ENCODE measurements around the gene ADH7.

Gene ADH7

GRCh38 chr4:99447079-99447478 is 11.9 kb upstream of the ADH7 start:
- H4K20me1 ChIP-seq (ENCODE audit: insufficient read depth, low read length) = no peaks in the 10 kb centered on the region
- no peak overlapping the region for H3K4me3 ChIP-seq (ENCODE audit: low read depth, low read length, poor library complexity, severe bottlenecking)
- no peaks in the 10 kb centered on the region for H3K9me2 ChIP-seq (ENCODE audit: low read depth, low read length)
- H3K9me3 ChIP-seq (ENCODE audit: low read length) = no peaks in the 10 kb centered on the region
- no peaks in the 10 kb centered on the region for H3K79me2 ChIP-seq (ENCODE audit: insufficient read depth, low read length)
- H3K27ac ChIP-seq (ENCODE audit: low read depth, low read length, poor library complexity, severe bottlenecking) = no peak overlapping the region
- no peaks in the 10 kb centered on the region for H3K36me3 ChIP-seq (ENCODE audit: insufficient read depth, low read length)
- H3F3A ChIP-seq (ENCODE audit: insufficient read depth, low read length) = no peaks in the 10 kb centered on the region
- no peak overlapping the region for H3K4me2 ChIP-seq (ENCODE audit: low read length)
- no peaks in the 10 kb centered on the region for H3K4me1 ChIP-seq (ENCODE audit: insufficient read depth, low read length, severe bottlenecking)
- H3K27me3 ChIP-seq (ENCODE audit: insufficient read depth, low read length) = no peaks in the 10 kb centered on the region
- no peak for TF ChIP-seq EZH2 (IDR thresholded peaks at IDR 0.05; ENCODE audit: borderline replicate concordance, low read length)
- TF ChIP-seq, protein P1, sequence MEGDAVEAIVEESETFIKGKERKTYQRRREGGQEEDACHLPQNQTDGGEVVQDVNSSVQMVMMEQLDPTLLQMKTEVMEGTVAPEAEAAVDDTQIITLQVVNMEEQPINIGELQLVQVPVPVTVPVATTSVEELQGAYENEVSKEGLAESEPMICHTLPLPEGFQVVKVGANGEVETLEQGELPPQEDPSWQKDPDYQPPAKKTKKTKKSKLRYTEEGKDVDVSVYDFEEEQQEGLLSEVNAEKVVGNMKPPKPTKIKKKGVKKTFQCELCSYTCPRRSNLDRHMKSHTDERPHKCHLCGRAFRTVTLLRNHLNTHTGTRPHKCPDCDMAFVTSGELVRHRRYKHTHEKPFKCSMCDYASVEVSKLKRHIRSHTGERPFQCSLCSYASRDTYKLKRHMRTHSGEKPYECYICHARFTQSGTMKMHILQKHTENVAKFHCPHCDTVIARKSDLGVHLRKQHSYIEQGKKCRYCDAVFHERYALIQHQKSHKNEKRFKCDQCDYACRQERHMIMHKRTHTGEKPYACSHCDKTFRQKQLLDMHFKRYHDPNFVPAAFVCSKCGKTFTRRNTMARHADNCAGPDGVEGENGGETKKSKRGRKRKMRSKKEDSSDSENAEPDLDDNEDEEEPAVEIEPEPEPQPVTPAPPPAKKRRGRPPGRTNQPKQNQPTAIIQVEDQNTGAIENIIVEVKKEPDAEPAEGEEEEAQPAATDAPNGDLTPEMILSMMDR (IDR thresholded peaks at IDR 0.05; ENCODE audit: low read length) = no peak
- H2AFZ ChIP-seq (ENCODE audit: low read length) = no peak overlapping the region
- H3K9ac ChIP-seq (ENCODE audit: low read length) = no peak overlapping the region

- Histone ChIP-seq H3K4me1 (ENCODE audit: insufficient read depth, low read length, severe bottlenecking) (no peaks in the 10 kb centered on the region), H3K4me3 (ENCODE audit: low read depth, low read length, poor library complexity, severe bottlenecking) (no peak overlapping the region), H2AFZ (ENCODE audit: low read length) (no peak overlapping the region), H3K79me2 (ENCODE audit: insufficient read depth, low read length) (no peaks in the 10 kb centered on the region), H3K4me2 (ENCODE audit: low read length) (no peak overlapping the region), H3K27me3 (ENCODE audit: insufficient read depth, low read length) (no peaks in the 10 kb centered on the region), H3K9me2 (ENCODE audit: low read depth, low read length) (no peaks in the 10 kb centered on the region), H3K9me3 (ENCODE audit: low read length) (no peaks in the 10 kb centered on the region), H3F3A (ENCODE audit: insufficient read depth, low read length) (no peaks in the 10 kb centered on the region), H3K36me3 (ENCODE audit: insufficient read depth, low read length) (no peaks in the 10 kb centered on the region), H4K20me1 (ENCODE audit: insufficient read depth, low read length) (no peaks in the 10 kb centered on the region), H3K27ac (ENCODE audit: low read depth, low read length, poor library complexity, severe bottlenecking) (no peak overlapping the region), H3K9ac (ENCODE audit: low read length) (no peak overlapping the region)
- no peak for TF ChIP-seq EZH2 (IDR thresholded peaks at IDR 0.05; ENCODE audit: borderline replicate concordance, low read length)
- TF ChIP-seq, protein P1 (IDR thresholded peaks at IDR 0.05; ENCODE audit: low read length) = no peak
These were observed 3.3 kb upstream of the ADH7 start for GRCh38 chr4:99438405-99438780.

DNA sequence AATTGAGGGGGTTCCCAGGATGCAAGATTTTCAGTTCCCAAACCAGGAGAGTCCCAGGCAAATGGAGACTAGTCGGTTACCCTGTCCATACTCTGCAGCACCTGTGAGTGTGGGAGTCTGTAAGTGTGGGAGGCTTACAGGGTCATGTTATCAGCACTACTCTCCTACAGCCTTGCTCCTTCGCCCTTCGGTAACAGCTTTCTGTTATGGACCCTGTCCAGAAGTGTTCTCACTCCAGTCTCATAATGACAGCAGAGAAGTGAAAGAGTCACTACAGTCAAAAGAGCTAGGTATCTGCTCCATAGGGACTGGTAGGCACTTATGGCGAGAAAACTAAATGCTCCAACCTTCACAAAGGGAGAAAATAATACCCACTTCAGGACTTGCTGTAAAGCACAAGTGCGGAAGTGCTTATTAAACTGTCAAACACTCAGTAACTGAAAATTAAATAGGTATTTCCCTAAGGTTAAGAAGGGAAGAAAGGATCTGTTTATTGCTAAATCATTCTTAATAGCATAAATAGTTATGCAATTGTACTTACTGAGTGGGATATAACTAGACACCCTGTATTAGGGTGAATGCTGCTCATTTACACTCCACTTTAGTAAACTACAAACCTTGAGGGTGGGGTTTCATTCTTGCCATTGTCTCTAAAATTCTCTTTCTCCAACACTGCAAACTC is 2.7 kb upstream of the ADH7 start:
- Histone ChIP-seq H3K4me1 (ENCODE audit: insufficient read depth, low read length, severe bottlenecking) (no peaks in the 10 kb centered on the region), H3K27ac (ENCODE audit: low read depth, low read length, poor library complexity, severe bottlenecking) (no peak overlapping the region), H3F3A (ENCODE audit: insufficient read depth, low read length) (no peaks in the 10 kb centered on the region), H3K4me3 (ENCODE audit: low read depth, low read length, poor library complexity, severe bottlenecking) (no peak overlapping the region), H4K20me1 (ENCODE audit: insufficient read depth, low read length) (no peaks in the 10 kb centered on the region), H3K9me3 (ENCODE audit: low read length) (no peaks in the 10 kb centered on the region), H2AFZ (ENCODE audit: low read length) (no peak overlapping the region), H3K4me2 (ENCODE audit: low read length) (no peak overlapping the region), H3K27me3 (ENCODE audit: insufficient read depth, low read length) (no peaks in the 10 kb centered on the region), H3K9me2 (ENCODE audit: low read depth, low read length) (no peaks in the 10 kb centered on the region), H3K36me3 (ENCODE audit: insufficient read depth, low read length) (no peaks in the 10 kb centered on the region), H3K9ac (ENCODE audit: low read length) (no peak overlapping the region), H3K79me2 (ENCODE audit: insufficient read depth, low read length) (no peaks in the 10 kb centered on the region)
- TF ChIP-seq EZH2 (IDR thresholded peaks at IDR 0.05; ENCODE audit: borderline replicate concordance, low read length) = no peak
- TF ChIP-seq, protein P1 (IDR thresholded peaks at IDR 0.05; ENCODE audit: low read length) = no peak
